Measurements from ENCODE around the gene ZNF687. TPM values are rescaled to one million over a fixed set of nuclear protein-coding genes. Genes with fewer than 3 reads are reported as not detected.

ZNF687 gene
- total RNA-seq, 6 experiments from 2014 or later, result 14.6 to 18.3 (median 15.9) TPM

DNA sequence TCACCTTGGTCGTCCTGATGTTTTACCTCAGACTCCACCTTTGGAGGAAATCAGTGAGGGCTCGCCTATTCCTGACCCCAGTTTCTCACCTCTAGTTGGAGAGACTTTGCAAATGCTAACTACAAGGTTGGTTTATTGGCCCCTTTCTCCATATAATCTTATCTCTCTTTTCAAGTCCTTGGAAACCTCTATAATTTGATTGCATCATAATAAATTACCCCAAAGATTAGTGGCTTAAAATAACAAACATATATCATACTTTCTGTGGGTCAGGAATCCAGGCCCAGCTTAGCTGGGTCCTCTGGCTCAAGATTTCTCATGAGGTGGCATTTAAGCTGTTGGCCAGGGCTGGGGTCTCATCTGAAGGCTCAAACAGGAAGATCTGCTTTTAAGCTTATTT lies 39.7 kb upstream of the ZNF687 start:
- H3K27ac Mint-ChIP-seq, result no peak overlapping the region; the same call in 1 of the 2 replicates
- no peak for DNase-seq
- H3K36me3 Mint-ChIP-seq (ENCODE audit: low read depth), result peaks cover 56% of the 10 kb centered on the region
- peaks cover 15% of the 10 kb centered on the region for H3K4me1 Mint-ChIP-seq (ENCODE audit: low read depth)
- no peaks in the 10 kb centered on the region for H3K9me3 Mint-ChIP-seq
- H3K27me3 Mint-ChIP-seq (ENCODE audit: insufficient read depth), result peaks cover 4% of the 10 kb centered on the region
- TF ChIP-seq, protein P1, sequence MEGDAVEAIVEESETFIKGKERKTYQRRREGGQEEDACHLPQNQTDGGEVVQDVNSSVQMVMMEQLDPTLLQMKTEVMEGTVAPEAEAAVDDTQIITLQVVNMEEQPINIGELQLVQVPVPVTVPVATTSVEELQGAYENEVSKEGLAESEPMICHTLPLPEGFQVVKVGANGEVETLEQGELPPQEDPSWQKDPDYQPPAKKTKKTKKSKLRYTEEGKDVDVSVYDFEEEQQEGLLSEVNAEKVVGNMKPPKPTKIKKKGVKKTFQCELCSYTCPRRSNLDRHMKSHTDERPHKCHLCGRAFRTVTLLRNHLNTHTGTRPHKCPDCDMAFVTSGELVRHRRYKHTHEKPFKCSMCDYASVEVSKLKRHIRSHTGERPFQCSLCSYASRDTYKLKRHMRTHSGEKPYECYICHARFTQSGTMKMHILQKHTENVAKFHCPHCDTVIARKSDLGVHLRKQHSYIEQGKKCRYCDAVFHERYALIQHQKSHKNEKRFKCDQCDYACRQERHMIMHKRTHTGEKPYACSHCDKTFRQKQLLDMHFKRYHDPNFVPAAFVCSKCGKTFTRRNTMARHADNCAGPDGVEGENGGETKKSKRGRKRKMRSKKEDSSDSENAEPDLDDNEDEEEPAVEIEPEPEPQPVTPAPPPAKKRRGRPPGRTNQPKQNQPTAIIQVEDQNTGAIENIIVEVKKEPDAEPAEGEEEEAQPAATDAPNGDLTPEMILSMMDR (IDR thresholded peaks at IDR 0.05), result no peak
- no peak overlapping the region for H3K4me3 Mint-ChIP-seq

DNA sequence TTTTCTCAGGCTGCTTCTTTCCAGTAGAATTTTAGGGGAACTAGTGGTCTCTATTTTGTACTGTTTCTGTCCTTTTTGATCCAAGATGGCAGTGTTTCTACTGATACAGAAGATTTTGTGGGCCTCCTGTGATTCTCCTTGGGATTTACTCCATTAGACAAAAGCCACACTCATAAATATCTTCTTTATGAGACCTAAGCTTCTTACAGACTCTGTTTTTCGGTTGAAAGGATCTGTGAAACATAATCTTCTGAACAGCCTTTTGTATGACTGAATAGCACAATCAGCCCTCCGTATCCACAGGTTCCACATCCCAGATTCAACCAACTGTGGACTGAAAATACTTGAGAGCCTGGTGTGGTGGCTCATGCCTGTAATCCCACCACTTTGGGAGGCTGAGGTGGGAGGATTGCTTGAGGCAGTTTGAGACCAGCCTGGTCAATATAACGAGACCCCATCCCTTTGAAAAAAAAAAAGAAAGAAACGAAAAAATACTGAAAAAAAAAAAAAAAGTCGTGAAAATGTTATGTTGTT lies 38.3 kb upstream of the ZNF687 start:
- H3K4me3 Mint-ChIP-seq, result no peak overlapping the region
- TF ChIP-seq, protein P1 (IDR thresholded peaks at IDR 0.05), result no peak
- H3K36me3 Mint-ChIP-seq (ENCODE audit: low read depth), result peaks cover 53% of the 10 kb centered on the region
- peaks cover 2% of the 10 kb centered on the region for H3K4me1 Mint-ChIP-seq (ENCODE audit: low read depth)
- peaks cover 4% of the 10 kb centered on the region for H3K27me3 Mint-ChIP-seq (ENCODE audit: insufficient read depth)
- no peaks in the 10 kb centered on the region for H3K9me3 Mint-ChIP-seq
- DNase-seq, result no peak
- peak overlapping the region; percentile 42; the same call in 1 of the 2 replicates for H3K27ac Mint-ChIP-seq

DNA sequence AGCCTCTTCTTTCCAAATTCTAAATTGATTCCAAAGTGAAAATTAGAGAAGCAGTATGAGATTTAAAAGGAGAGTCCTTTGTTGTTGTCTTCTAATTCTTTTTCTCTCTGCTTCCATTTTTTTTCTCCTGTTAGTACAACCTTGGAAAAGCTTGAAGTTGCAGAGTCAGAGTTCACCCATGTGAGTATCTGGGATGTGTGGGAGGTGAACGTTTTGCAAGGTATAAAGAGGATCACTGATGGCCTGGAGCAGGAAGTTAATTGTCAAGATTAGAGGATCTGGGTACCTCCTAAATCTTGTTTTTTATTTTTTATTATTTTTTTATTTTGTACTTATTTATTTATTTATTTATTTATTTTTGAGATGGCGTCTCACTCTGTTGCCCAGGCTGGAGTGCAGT lies 35.3 kb upstream of the ZNF687 start:
- TF ChIP-seq, protein P1 (IDR thresholded peaks at IDR 0.05), result no peak
- no peaks in the 10 kb centered on the region for H3K9me3 Mint-ChIP-seq
- no peak for DNase-seq
- H3K4me1 Mint-ChIP-seq (ENCODE audit: low read depth), result no peaks in the 10 kb centered on the region; the same call in 1 of the 2 replicates
- no peak overlapping the region for H3K4me3 Mint-ChIP-seq
- peaks cover 55% of the 10 kb centered on the region for H3K36me3 Mint-ChIP-seq (ENCODE audit: low read depth)
- no peak overlapping the region; the same call in 1 of the 2 replicates for H3K27ac Mint-ChIP-seq
- H3K27me3 Mint-ChIP-seq (ENCODE audit: insufficient read depth), result no peaks in the 10 kb centered on the region; the same call in none of the 2 replicates

DNA sequence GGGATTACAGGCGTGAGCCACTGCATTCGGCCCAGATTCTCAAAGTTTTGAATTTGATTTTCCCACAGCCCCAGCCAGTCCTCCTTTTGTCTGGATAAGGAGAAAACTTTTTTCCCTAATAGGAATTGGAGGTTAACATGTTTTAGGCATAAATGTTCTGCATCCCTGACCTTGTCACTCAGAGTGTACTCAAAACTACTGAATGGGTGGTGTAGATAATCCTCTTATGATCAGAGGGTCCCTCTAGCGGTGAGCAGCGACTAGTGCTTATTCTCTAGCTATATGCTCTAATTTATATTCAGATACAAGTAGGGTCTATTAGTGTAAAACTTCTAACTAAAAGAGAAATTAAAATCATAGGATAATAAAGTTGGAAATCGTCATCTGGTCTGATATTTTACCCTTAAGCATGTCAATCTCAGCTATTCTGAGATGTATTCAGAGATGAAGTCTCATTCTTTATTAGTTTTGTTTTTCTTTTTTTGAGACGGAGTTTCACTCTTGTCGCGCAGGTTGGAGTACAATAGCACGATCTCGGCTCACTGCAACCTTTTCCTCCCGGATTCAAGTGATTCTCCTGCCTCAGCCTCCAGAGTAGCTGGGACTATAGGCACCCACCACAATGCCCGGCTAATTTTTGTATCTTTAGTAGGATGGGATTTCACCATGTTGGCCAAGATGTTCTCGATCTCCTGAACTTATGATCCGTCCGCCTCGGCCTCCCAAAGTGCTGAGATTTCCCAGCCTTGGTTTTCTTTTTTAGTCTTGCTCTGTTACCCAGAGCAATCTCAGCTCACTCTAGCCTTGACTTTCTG lies 30.2 kb upstream of the ZNF687 start:
- peaks cover 5% of the 10 kb centered on the region; the same call in 1 of the 2 replicates for H3K9me3 Mint-ChIP-seq
- H3K4me1 Mint-ChIP-seq (ENCODE audit: low read depth), result peaks cover 12% of the 10 kb centered on the region
- no peak overlapping the region; the same call in 1 of the 2 replicates for H3K27ac Mint-ChIP-seq

More for the DNA sequence above, 30.2 kb upstream of the ZNF687 start:
- TF ChIP-seq, protein P1 (IDR thresholded peaks at IDR 0.05), result peak; percentile 89
- Mint-ChIP-seq H3K4me3 (no peak overlapping the region), H3K27me3 (ENCODE audit: insufficient read depth) (peaks cover 6% of the 10 kb centered on the region), H3K36me3 (ENCODE audit: low read depth) (peaks cover 29% of the 10 kb centered on the region)
- peak; percentile 71 for DNase-seq

Measured in HFFc6 (cell line).